GM21360 (cell line): Measurements from ENCODE around the gene CHTF18.

Source experiments
- ATAC-seq: cut with Tn5 transposase; IDR thresholded peaks from one replicate; pipeline ENCODE4 v1.9.1; 2021; ENCODE audit warnings: mild to moderate bottlenecking, moderate library complexity; ENCODE audit not compliant: unreplicated experiment

The CHTF18 gene

GRCh38 chr16:790086-790485 is 1.7 kb downstream of the CHTF18 start:
- ATAC-seq = no peak

GRCh38 chr16:791131-791530 is 2.7 kb downstream of the CHTF18 start:
- no peak for ATAC-seq

DNA sequence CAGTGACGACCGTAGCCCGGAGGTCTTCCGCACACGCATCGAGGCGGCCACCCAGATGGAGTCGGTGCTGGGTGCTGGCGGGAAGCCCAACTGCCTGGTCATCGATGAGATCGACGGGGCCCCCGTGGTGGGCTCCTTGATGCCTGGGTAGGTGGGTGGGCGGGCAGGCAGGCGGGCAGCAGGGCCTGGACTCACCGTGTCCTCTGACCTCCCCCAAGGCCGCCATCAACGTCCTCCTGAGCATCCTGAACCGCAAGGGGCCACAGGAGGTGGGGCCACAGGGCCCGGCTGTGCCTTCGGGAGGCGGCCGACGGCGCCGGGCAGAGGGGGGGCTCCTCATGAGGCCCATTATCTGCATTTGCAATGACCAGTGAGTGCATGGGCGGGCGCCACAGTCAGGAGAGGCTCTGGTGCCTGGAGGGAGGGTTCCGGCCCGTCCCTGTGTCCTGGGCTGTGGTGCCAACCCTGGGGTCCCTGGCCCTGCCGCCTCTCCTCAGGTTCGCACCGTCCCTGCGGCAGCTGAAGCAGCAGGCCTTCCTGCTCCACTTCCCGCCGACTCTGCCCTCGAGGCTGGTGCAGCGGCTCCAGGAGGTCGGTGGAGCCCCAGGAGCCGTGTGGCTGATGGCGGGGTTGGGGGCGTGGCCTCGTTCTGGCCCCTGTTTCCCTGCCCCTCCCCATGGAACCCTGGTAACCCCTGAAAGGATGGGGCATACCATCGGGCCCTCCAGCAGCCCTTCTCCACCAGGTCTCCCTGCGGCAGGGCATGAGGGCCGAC is 4.0 kb downstream of the CHTF18 start:
- no peak for ATAC-seq

GRCh38 chr16:793414-793813 is 5.0 kb downstream of the CHTF18 start:
- ATAC-seq = no peak

DNA sequence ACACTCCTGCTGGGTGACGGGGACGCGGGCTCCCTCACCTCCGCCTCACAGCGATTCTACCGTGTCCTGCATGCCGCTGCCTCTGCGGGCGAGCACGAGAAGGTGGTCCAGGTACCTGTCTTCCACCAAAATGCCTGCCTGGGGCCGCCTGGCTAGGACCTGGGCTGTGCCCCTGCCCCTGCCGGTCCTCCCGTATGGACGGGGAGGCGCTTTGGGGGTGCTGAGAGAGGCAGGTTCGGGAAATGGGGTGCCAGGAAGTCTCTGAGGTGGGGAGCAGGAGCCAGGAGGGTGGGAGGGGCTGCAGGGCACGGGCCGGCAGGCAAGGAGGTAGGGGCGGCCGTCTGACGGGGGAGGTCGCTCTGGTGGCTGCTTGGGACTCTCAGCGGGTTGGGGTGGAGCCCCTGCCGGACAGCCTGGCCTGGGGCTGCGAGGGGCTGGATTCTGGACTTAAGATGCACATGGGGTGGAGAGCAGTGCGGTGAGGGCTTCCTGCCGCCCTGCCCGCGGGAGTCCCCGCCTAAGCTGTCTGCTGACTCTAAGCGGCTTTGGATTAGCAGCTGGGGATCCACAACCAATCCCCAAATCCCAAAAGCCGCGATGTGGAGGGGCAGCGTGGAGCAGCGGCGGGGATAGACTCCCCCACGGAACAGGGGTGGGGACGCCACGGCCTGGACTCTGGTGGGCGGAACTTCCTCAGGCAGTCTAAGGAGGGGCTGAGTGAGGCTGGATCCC is 5.8 kb downstream of the CHTF18 start:
- ATAC-seq = no peak

DNA sequence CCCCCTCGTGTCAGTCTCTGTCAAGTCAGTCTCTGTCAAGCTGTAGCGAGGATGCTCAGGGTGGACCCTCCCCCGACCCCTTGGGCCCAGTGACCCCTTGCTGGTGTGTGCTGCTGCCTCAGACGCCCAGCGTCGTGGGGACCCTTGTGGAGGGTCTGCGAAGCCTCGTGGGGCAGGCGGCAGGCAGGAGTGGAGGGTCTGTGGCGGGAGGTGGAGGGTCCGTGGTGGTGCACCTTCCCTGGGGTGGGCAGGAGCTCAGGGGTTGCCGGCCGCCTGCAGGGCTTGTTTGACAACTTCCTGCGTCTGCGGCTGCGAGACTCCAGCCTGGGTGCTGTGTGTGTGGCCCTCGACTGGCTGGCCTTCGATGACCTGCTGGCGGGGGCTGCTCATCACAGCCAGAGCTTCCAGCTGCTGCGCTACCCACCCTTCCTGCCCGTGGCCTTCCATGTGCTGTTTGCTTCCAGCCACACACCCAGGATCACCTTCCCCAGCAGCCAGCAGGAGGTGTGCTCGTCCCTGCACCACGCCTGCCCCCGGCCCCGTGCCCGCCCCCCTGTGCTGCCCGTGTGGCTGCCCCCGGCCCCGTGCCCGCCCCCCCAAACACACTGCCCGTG is 6.5 kb downstream of the CHTF18 start:
- ATAC-seq = no peak

- ATAC-seq = no peak
Observed at GRCh38 chr16:795580-796229, 7.3 kb downstream of the CHTF18 start.

GRCh38 chr16:796296-797119 is 8.1 kb downstream of the CHTF18 start:
- no peak for ATAC-seq

DNA sequence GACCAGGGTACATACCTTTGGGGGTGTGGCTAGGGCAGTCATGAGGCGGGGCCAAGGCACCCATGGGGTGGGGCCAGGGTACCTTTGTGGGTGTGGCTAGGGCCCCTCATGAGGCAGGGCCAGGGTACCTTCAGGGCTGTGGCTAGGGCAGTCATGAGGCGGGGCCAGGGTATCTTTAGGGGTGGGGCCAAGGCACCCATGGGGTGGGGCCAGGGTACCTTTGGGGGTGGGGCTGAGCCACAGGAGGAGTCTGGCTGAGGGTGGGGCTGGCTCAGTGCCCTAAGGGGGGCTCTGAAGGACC is 8.7 kb downstream of the CHTF18 start:
- ATAC-seq = no peak

- ATAC-seq = no peak
Observed at GRCh38 chr16:797686-798085, 9.3 kb downstream of the CHTF18 start.

- no peak for ATAC-seq
Observed at GRCh38 chr16:798666-799065, 10.2 kb downstream of the CHTF18 start.

DNA sequence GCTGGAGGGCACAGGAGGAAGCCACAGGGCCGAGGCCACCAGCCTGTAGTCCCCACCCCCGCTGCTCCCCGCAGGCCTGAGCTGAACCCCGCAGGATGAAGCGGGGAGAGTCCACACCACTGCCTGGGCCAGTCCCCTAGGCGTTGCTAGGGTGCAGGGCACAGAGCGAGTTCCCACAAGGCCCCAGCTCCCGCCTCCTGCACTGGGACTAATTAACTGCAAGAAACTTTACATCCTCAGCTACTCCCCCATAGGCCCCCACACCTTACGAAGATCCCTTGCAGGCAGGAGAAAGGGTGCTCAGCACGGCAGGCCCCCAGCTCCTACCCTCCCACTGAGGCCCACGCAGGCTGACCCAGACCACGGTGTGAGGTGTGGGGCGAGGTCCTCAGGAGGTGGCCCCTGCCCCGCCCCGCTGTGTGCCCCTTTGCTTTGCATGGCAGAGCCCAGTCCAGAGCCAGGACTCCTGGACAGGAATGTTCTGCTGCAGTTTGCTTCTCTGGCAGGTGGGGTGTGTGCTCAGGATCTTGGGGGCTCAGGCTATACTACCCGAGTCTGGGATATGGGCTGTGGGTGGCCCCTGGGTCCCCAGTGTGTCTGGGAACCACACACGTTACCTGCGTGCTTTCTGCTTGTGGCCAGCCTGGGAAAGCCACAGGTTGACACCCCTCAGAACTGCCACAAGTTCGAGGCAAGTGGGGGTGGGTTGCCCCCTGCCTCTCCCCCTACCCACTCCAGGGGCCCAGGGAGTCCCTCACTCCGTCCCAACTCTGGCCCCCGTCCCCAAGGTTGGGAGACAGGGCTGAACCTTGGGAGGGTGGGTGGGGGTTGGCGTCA is 10.9 kb downstream of the CHTF18 start:
- ATAC-seq = no peak

GRCh38 chr16:799948-800833 is 11.8 kb downstream of the CHTF18 start, which contains the start of gene GNG13:
GNG13 (minus strand) TSS chr16:800734; CDS start chr16:799077, 1,657 bp downstream.
- ATAC-seq = no peak

GRCh38 chr16:800834-801511 is 12.6 kb downstream of the CHTF18 start:
- ATAC-seq = no peak

GRCh38 chr16:801584-802363 is 13.4 kb downstream of the CHTF18 start:
- no peak for ATAC-seq

DNA sequence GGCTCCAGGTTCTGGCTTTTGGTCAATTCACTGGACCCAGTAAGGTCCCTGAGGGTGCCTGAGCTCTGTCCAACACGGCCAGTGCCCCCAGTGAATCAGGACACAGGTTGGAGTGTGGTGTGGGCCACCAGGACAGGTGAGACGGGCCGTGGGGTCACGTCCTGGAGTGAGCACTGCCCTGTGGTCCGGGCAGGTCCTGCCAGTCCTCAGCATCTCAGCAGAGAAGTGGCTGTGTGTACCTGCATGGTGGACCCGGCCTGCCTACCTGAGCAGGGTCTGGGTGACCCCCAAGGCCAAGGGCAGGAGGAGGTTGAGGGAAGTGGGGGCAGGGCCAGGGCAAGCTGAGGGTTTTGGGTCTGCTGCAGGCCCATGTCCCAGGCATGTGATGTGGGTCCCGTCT is 14.0 kb downstream of the CHTF18 start:
- no peak for ATAC-seq

DNA sequence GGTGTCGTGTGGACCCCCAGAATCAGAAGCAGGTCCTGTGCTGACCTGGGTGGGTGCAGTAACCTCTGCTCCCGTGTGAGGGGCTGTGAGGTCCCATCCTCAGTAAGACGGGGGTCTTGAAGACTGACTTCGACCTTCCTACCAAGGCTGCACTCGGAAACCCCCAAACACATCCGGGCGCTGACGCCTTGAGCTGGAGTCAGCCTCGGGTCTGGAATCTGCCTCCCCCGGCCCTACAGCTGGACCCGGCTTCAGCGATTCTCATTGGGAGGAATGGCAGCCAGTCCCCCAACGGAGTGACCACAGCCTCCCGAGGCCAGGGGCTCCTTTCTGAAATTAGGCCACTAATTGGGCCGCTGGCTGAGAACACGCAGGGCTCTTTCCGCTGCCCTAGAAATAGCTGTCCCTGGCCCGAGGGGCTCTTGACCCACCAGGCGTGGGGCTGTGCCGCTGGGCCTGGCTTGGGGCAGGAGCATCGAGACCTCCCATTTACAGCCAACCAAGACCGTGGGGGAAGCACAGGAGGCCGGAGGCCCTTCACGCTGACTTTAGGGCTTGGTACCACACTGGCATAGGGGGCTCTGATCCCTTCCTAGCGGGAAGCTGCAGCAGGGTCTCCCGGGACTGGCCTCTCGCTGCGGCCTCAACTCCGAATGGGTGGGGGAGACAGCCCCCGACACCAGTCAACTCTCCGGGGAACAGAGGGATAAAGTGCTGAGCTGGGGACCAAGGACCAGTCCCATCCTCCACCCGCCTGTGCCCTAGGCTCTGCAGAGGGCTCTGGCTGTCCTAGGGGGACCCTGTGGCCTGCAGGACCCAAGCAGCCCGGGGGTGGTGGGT is 14.7 kb downstream of the CHTF18 start:
- ATAC-seq = no peak
